AG09319 (cell line): ENCODE results near the gene EGFR.

Experiments
- DNase-seq: peaks from one replicate; pipeline ENCODE4 v3.0.0-alpha.2; 2010; ENCODE audit warnings: low read depth; ENCODE audit errors: extremely low read depth
- CTCF ChIP-seq: IDR thresholded peaks from 2 replicates; pipeline ENCODE4 v1.5.1; 2011; ENCODE audit warnings: low read depth, mild to moderate bottlenecking, inconsistent platforms, low read length, moderate library complexity

EGFR gene

DNA sequence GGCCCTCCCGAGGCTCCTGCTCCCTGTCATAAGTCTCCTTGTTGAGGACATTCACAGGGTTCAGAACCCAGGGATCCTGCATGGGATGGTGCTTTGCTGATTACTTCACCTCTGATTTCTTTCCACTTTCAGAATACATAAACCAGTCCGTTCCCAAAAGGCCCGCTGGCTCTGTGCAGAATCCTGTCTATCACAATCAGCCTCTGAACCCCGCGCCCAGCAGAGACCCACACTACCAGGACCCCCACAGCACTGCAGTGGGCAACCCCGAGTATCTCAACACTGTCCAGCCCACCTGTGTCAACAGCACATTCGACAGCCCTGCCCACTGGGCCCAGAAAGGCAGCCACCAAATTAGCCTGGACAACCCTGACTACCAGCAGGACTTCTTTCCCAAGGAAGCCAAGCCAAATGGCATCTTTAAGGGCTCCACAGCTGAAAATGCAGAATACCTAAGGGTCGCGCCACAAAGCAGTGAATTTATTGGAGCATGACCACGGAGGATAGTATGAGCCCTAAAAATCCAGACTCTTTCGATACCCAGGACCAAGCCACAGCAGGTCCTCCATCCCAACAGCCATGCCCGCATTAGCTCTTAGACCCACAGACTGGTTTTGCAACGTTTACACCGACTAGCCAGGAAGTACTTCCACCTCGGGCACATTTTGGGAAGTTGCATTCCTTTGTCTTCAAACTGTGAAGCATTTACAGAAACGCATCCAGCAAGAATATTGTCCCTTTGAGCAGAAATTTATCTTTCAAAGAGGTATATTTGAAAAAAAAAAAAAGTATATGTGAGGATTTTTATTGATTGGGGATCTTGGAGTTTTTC, 186.5 kb downstream of the EGFR start:
- no peak for DNase-seq
- no peak for TF ChIP-seq CTCF

GRCh38 chr7:55206235-55207029, 187.6 kb downstream of the EGFR start:
- TF ChIP-seq CTCF, result no peak

GRCh38 chr7:55207436-55208125, 188.8 kb downstream of the EGFR start:
- DNase-seq, result no peak
- no peak for TF ChIP-seq CTCF

More at GRCh38 chr7:55206235-55207029, 187.6 kb downstream of the EGFR start:
- no peak for DNase-seq

DNA sequence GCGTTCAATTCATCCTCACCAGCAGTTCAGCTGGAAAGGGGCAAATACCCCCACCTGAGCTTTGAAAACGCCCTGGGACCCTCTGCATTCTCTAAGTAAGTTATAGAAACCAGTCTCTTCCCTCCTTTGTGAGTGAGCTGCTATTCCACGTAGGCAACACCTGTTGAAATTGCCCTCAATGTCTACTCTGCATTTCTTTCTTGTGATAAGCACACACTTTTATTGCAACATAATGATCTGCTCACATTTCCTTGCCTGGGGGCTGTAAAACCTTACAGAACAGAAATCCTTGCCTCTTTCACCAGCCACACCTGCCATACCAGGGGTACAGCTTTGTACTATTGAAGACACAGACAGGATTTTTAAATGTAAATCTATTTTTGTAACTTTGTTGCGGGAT, 190.5 kb downstream of the EGFR start:
- no peak for DNase-seq
- TF ChIP-seq CTCF, result no peak

- no peak for TF ChIP-seq CTCF
- DNase-seq, result no peak
Observed at GRCh38 chr7:55210176-55210575, 191.4 kb downstream of the EGFR start.

GRCh38 chr7:55210716-55211115, 191.9 kb downstream of the EGFR start:
- no peak for TF ChIP-seq CTCF
- DNase-seq, result no peak
